ENCODE data around the gene RBMS3.

- TF ChIP-seq CTCF (conservative IDR thresholded peaks at IDR 0.05; ENCODE audit: low read depth, low read length), result no peak
- TF ChIP-seq EZH2 (IDR thresholded peaks at IDR 0.05; ENCODE audit: borderline replicate concordance, low read depth, low read length, poor library complexity, severe bottlenecking), result no peak
Observed at GRCh38 chr3:29537889-29538609, 257.2 kb downstream of the RBMS3 start.

Data from A673 (cell line).